HT-29 (cell line): ENCODE data around the gene PTPN18. TPM values are rescaled to one million over a fixed set of nuclear protein-coding genes. Genes with fewer than 3 reads are reported as not detected.
"Not testable (repeated sequence)": the region's sequence is repeated elsewhere in the genome, so short reads cannot be mapped to it uniquely, and the experiment has no call there.

Source experiments
- DNase-seq: peaks from one replicate; pipeline ENCODE4 v3.0.0-alpha.2; 2015; ENCODE audit warnings: low spot score
- small RNA-seq: library from RNA; depleted of rRNA; stranded (forward); fragments of <200 nt; gene quantifications from one replicate; pipeline ENCODE3, GENCODE V24; 2014
- total RNA-seq: library from RNA; depleted of rRNA; stranded (reverse); fragments of >200 nt; shearing (Covaris generic); gene quantifications from 2 replicates; pipeline ENCODE4 v1.2.3, GENCODE V29; 2014; rRNA removed

The PTPN18 gene
- total RNA-seq, 1 experiment from 2014 or later = 76.0 TPM

- DNase-seq = no peak
Measured at GRCh38 chr2:130381145-130381544, 25.3 kb downstream of the PTPN18 start.

- DNase-seq = no peak
Measured at GRCh38 chr2:130381619-130382018, 25.8 kb downstream of the PTPN18 start.

- no peak for DNase-seq
Measured at GRCh38 chr2:130382313-130382917, 26.6 kb downstream of the PTPN18 start.

GRCh38 chr2:130385709-130386108 lies 29.9 kb downstream of the PTPN18 start:
- DNase-seq = no peak

GRCh38 chr2:130387071-130387400 lies 31.2 kb downstream of the PTPN18 start:
- no peak for DNase-seq

GRCh38 chr2:130387804-130388203 lies 31.9 kb downstream of the PTPN18 start:
- DNase-seq = no peak

GRCh38 chr2:130388221-130388907 lies 32.5 kb downstream of the PTPN18 start:
- DNase-seq = no peak

- no peak for DNase-seq
Measured at GRCh38 chr2:130389358-130389757, 33.5 kb downstream of the PTPN18 start.

- no peak for DNase-seq
Measured at GRCh38 chr2:130389783-130390182, 33.9 kb downstream of the PTPN18 start.

GRCh38 chr2:130390460-130391057 lies 34.7 kb downstream of the PTPN18 start:
- no peak for DNase-seq

GRCh38 chr2:130391058-130391871 lies 35.4 kb downstream of the PTPN18 start:
- DNase-seq = peak; percentile 65

GRCh38 chr2:130391872-130392670 lies 36.2 kb downstream of the PTPN18 start:
- no peak for DNase-seq

- peak; percentile 32 for DNase-seq
Measured at GRCh38 chr2:130393318-130393910, 37.6 kb downstream of the PTPN18 start.

- not testable (repeated sequence) for DNase-seq
Measured at GRCh38 chr2:130406280-130406679, 50.4 kb downstream of the PTPN18 start.

- not testable (repeated sequence) for DNase-seq
Measured at GRCh38 chr2:130416693-130417092, 60.8 kb downstream of the PTPN18 start.

GRCh38 chr2:130418845-130419244 lies 63.0 kb downstream of the PTPN18 start:
- DNase-seq = not testable (repeated sequence)

Small RNA genes within 50 kb of the gene (small RNA-seq; reads per million reads assigned to genes)
- not detected for gene AC132479.1

Other genes with a start within 250 kb of the PTPN18 start
- gene POTEF, start 226.8 kb upstream of the PTPN18 start, total RNA-seq = 0.60 and 0.61 TPM in 2 replicates
- 0.33 and 2.0 TPM in 2 replicates for gene CCDC74B, start 210.9 kb upstream of the PTPN18 start, total RNA-seq
- gene SMPD4, start 174.5 kb upstream of the PTPN18 start, total RNA-seq = 71.3 and 76.3 TPM in 2 replicates
- gene MZT2B, start 173.8 kb upstream of the PTPN18 start, total RNA-seq = 375 and 414 TPM in 2 replicates
- not detected in 2 replicates for gene TUBA3E, start 157.6 kb upstream of the PTPN18 start, total RNA-seq
- 170 and 172 TPM in 2 replicates for gene IMP4, start 13.2 kb upstream of the PTPN18 start, total RNA-seq
- 0.05 and 0.08 TPM in 2 replicates for gene POTEI, start 153.3 kb downstream of the PTPN18 start, total RNA-seq
- gene CFC1B, start 165.2 kb downstream of the PTPN18 start, total RNA-seq = not detected in 2 replicates
- not detected in 2 replicates for gene CFC1, start 243.5 kb downstream of the PTPN18 start, total RNA-seq